Measurements from ENCODE around the gene PHEX. TPM values are rescaled to one million over a fixed set of nuclear protein-coding genes. Genes with fewer than 3 reads are reported as not detected.

The PHEX gene
- total RNA-seq, 2 donors from 2014 or later, result not detected

DNA sequence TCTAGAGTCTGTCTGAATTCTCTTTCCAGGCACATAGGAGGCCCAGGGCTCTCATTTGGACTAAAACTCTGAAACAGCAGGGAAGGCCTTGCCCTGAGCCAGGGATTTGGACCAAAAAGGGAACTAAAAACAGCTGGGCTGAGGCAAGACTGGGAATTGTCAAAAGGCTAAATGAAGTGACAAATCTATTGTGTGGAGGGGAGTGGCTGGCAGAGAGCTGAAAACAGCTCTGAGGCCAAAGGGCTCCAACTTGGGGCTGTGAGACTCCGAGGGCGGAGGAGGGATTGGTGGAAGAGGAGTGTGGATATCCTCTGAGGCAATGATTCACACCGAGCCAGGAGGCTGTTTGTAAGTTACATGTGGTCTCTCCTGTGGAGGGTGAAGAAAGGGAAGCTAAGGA, 63.2 kb downstream of the PHEX start:
- TF ChIP-seq, protein P1, sequence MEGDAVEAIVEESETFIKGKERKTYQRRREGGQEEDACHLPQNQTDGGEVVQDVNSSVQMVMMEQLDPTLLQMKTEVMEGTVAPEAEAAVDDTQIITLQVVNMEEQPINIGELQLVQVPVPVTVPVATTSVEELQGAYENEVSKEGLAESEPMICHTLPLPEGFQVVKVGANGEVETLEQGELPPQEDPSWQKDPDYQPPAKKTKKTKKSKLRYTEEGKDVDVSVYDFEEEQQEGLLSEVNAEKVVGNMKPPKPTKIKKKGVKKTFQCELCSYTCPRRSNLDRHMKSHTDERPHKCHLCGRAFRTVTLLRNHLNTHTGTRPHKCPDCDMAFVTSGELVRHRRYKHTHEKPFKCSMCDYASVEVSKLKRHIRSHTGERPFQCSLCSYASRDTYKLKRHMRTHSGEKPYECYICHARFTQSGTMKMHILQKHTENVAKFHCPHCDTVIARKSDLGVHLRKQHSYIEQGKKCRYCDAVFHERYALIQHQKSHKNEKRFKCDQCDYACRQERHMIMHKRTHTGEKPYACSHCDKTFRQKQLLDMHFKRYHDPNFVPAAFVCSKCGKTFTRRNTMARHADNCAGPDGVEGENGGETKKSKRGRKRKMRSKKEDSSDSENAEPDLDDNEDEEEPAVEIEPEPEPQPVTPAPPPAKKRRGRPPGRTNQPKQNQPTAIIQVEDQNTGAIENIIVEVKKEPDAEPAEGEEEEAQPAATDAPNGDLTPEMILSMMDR (IDR thresholded peaks at IDR 0.05), result no peak
- no peak for DNase-seq (ENCODE audit: low spot score)
- H3K27ac ChIP-seq, result no peak overlapping the region

GRCh38 chrX:22095856-22096255, 63.7 kb downstream of the PHEX start:
- no peak overlapping the region for H3K4me3 ChIP-seq
- no peaks in the 10 kb centered on the region for H3K4me1 ChIP-seq
- no peaks in the 10 kb centered on the region for H3K9me3 ChIP-seq
- TF ChIP-seq, protein P1 (IDR thresholded peaks at IDR 0.05), result no peak
- no peak overlapping the region for H3K27ac ChIP-seq
- no peaks in the 10 kb centered on the region for H3K36me3 ChIP-seq
- H3K27me3 ChIP-seq, result no peaks in the 10 kb centered on the region
- DNase-seq (ENCODE audit: low spot score), result no peak

More for the DNA sequence above, 63.2 kb downstream of the PHEX start:
- Histone ChIP-seq H3K36me3 (no peaks in the 10 kb centered on the region), H3K4me3 (no peak overlapping the region), H3K4me1 (no peaks in the 10 kb centered on the region), H3K27me3 (no peaks in the 10 kb centered on the region), H3K9me3 (no peaks in the 10 kb centered on the region)

- no peak overlapping the region for H3K27ac ChIP-seq
- no peaks in the 10 kb centered on the region for H3K9me3 ChIP-seq
- no peak overlapping the region for H3K4me3 ChIP-seq
- H3K36me3 ChIP-seq, result no peaks in the 10 kb centered on the region
- TF ChIP-seq, protein P1 (IDR thresholded peaks at IDR 0.05), result no peak
- no peak for DNase-seq (ENCODE audit: low spot score)
- no peaks in the 10 kb centered on the region for H3K4me1 ChIP-seq
- H3K27me3 ChIP-seq, result no peaks in the 10 kb centered on the region
These were observed 65.0 kb downstream of the PHEX start for GRCh38 chrX:22097012-22097694.

DNA sequence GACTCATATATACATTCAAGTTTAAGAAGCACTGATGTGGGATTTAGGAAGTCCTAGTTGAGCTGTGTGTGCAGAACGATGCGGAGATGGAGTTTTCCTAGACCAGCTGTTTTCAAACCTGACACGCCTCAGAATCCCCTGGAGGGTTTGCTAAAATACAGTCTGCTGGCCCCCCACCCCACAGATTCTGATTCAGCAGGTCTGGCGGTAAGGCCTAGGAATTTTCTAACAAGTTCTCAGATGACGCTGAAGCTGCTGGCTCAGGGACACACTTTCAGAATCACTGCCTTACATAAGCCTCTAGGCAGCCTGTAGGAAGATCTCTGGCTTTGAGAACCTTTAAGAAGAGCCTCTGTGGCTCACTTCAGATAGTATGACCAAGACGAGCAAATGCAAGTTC, 73.1 kb downstream of the PHEX start:
- no peaks in the 10 kb centered on the region for H3K9me3 ChIP-seq
- TF ChIP-seq, protein P1 (IDR thresholded peaks at IDR 0.05), result no peak
- H3K27me3 ChIP-seq, result no peaks in the 10 kb centered on the region
- H3K36me3 ChIP-seq, result no peaks in the 10 kb centered on the region
- H3K27ac ChIP-seq, result no peak overlapping the region
- H3K4me3 ChIP-seq, result no peak overlapping the region
- no peak for DNase-seq (ENCODE audit: low spot score)
- no peaks in the 10 kb centered on the region for H3K4me1 ChIP-seq

- Histone ChIP-seq H3K4me3 (no peak overlapping the region), H3K36me3 (no peaks in the 10 kb centered on the region), H3K27me3 (no peaks in the 10 kb centered on the region), H3K9me3 (no peaks in the 10 kb centered on the region), H3K4me1 (no peaks in the 10 kb centered on the region), H3K27ac (no peak overlapping the region)
- no peak for DNase-seq (ENCODE audit: low spot score)
- TF ChIP-seq, protein P1 (IDR thresholded peaks at IDR 0.05), result no peak
These were observed 73.8 kb downstream of the PHEX start for GRCh38 chrX:22105971-22106370.

DNA sequence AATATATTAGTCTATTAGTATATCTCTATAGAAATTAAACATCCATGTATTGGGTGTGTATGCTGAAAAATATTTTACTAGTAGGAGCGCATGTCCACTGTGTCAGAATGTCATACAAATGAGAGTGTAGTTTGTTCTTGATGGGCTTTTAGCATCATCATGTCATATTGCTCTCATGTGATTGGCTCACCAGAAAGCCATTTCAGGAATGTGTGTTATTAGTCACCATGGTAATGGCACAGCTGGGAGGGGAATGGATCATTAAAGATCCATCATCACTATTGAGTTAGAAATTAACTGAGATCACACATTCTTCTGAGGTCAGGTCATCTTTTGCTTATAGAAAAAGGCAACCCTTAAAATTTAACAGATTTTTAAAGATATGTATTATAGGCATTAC, 77.3 kb downstream of the PHEX start:
- Histone ChIP-seq H3K4me3 (no peak overlapping the region), H3K36me3 (no peaks in the 10 kb centered on the region), H3K4me1 (no peaks in the 10 kb centered on the region), H3K9me3 (no peaks in the 10 kb centered on the region), H3K27ac (no peak overlapping the region), H3K27me3 (no peaks in the 10 kb centered on the region)
- TF ChIP-seq, protein P1 (IDR thresholded peaks at IDR 0.05), result no peak
- DNase-seq (ENCODE audit: low spot score), result no peak

Data from right atrium auricular region (tissue), 2 donors.